GOT3 (cell line): ENCODE results near the gene KLF9.

Source experiments
- DNase-seq: peaks from one replicate; lab custom pipeline; 2025; ENCODE audit warnings: mixed read lengths; lab: John Stamatoyannopoulos, UW

The KLF9 gene

DNA sequence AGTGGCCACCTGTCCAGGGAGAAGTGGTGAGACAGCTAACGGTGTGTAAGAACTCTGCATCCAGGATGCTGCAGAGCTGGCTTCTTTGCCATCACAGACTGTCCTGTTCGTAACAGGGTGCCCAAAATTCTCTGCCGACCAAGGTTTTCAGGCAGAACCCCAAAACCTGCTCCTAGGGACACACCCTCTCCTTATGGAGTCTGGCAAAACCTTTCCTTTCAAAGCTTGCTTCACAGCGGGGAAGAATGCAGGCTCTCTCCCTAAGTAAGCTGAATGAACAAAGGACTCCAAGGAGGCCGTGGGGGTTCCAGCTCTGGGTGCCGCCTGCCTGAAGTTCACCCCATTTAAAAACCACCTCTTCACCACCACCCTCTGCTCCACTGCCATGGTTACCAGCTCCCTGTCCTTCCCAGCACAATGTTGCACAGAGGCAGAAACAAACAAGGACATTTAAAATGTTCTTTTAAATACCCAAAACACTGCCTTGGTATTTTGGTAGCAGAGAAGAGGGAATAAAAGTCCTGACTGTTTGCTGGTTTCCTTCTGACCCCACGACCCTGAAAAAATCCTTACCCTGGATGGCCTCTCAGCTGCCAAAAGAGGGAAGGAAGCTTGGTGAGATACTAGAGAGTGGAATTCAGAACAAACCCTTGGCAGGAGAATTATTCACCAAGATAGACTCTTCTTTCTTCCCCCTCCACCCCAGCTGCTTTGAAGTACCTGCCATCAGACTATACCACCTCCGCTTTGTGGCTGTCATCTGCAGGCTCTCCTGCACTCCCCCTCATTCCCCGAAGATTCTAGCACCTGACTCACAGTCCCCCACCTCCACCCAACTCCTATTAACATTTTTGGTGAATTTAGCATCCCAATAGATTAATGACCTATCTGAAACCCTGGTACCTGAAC is 7.1 kb upstream of the KLF9 start:
- no peak for DNase-seq

GRCh38 chr9:70420441-70421271 is 6.2 kb upstream of the KLF9 start:
- DNase-seq = no peak

DNA sequence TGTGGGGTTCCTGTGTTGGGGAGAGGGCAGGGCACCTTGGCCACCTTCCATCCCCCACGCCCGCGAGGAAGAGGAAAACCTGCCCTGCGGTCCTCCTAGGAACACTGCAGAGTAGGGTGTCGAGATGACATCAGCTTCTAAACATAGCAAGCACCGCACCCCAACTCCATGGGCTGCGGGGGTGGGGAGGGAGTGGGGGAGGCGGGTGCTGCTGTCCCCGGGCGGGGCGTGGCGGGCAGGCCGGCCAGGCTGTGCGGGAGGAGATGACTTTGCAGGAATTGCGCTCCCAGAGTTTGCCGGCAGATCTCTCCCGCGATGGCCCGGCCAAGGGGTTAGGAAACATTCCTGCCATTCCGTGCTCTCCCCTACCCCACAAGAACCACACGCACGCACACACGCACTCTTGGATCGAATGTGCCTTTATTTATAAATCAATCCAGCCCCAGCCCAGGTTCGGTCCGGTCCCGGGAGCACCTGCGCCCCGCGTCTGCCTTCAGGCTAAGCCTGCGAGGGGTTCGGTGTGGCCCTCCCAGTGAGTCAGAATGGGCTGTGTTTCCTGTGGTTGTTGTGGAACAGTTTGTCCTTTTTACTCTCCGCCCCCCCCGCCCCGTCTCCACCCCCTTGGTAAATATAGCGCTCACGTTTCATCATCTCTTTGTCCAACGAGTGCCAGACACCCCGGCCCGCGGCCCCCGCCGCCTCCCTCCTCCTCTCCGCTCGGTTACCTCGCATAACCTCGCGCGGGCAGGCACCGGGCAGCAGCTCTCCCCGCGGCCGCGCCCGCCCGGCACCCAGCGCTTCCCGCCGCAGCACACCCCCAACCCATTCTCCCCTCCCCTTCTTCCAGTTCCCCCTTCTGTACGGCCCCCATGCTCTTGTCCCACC is 5.3 kb upstream of the KLF9 start:
- DNase-seq = peak; percentile 74

- DNase-seq = peak; percentile 63
Observed at GRCh38 chr9:70418822-70419555, 4.5 kb upstream of the KLF9 start.

- DNase-seq = no peak
Observed at GRCh38 chr9:70415476-70415875, 1.0 kb upstream of the KLF9 start.

DNA sequence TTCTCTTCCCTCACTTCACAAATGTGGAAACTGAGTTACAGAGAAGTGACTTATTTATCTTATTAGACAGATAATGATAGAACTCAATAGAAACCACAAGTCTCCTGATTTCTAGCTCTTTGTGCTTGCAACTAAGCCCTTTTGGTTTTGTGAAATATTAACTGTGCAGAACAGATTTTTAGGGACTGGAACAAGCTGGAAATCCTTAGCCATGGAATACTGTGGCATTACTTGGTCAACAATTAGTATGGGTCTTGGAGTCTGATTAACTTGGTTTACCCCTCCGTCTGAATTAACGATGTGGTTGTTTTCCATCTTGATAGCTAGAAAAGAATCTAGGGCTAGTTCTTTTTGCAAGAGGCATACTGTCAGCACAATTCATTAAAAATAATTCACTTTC is 584 bp upstream of the KLF9 start:
- no peak for DNase-seq

DNA sequence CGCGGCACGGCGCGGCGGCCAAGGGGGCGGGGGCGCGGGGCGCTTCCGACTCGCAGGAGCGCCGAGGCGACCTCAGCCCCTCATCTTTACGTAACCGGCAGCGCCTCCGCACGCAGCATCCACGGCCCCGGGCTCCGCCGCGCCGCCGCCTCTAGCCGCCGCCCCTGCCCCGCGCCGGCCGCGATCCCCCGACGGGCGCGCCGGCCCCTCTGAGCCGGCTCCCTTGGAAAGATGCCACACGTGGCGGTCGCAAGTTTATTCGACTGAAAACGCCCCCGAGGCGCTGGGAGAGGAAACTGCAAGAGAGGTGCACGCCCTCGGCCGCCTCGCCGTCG is 1.0 kb downstream of the KLF9 start:
- DNase-seq = no peak

GRCh38 chr9:70412832-70413463 is 1.5 kb downstream of the KLF9 start:
- no peak for DNase-seq

GRCh38 chr9:70411930-70412831 is 2.3 kb downstream of the KLF9 start:
- no peak for DNase-seq

DNA sequence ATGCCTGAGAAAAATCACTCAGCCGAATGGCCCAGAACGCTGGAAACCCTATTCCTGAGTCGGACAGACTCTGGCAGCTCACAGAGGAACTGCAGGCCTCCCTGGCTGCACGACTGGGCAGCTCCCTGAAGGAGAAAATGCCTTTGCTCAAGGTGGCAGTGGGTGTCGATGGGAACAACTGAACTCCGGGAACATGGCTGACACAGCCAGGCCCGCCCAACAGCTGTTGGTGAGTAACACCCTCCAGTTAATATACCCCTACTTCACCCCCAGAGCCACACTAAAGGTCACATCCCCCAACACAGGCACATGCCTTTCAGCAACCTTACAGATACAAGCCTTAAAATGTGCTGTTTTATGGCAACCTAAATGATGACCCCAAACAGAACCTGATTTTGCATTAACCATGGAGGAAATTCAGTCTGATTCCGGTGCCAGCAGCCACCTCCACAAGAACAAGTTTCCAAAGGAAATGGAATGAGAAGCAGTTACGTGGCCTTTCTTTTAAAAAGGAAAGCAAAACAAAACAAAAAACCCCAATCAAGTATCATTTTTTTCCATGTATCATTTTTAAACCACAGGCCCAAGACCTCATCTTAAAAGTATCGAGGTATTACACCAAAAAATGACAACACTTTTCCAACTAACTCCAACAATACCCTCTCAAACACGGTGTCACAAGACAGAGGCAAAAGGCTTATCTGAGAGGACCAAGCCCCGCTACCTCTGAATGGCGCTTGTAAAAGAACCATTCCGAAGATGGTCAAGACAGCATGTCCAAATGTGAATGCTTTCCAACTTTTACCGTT is 3.1 kb downstream of the KLF9 start:
- no peak for DNase-seq

DNA sequence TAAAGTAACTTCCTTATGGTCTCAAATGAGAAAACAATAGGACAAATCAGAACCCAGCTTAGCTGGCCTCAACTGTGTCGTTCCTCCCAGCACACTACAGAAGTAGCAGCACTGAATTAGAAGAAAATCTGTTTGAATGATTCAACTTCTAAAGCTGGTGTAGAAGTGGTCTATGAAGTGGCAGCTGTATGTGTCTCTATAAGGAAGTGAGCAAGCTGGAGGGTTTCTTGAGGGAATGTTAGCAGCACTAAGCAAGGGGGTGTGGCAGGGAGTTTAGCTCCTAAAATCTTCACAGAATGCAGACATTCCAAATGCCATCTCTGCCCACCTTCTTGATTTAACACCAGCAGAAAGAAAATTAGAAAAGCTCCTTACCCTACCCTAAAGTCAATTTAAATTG is 4.1 kb downstream of the KLF9 start:
- DNase-seq = no peak

DNA sequence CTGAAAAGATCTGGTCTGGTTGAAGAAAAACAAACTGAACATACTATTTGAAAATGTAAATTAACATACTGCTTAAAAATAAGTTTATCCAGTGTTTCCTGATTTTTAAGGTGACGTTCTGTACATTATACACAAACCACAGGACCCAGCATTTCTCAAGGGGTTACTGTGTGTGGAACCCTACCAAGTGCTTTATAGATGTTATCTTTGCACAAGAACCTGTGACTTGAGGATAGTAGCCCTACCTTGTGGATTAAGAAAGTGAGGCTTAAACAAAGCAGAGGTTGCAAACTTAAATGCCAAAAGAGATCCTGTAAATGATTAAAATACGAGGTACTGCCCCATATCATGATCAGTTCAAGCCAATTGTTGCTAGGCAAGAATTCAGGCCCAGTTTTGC is 4.7 kb downstream of the KLF9 start:
- DNase-seq = no peak

- DNase-seq = no peak
Observed at GRCh38 chr9:70409280-70409679, 5.2 kb downstream of the KLF9 start.

DNA sequence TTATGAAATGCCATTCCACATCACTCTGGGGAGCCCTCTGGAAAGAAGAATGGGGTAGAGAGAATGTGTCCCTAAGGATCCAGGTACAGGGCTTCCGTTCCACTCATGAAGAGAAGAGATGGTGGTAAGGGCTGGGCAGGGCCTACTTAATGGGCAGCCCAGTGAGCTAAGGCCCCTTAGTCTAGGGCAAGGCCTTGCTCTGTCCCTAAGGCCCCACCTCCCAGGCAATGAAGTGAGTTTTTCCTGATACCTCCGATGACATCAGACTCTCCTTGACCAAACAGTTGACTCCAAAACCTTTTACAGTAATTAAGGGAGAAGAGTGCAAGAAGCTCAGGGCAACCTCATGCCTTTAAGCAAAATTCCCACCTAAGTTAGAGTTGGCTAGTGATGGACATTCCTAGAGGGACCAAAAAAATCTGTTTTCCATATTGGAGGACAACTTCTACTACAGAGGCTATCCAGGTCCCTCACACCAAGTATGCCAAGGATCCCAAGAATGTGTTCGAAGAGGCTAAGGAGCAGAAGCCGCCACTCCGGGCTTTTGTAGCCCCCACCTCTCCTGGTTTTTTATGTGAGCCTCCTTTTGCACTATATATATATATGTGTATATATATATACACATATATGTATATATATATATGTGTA is 5.9 kb downstream of the KLF9 start:
- DNase-seq = no peak

GRCh38 chr9:70407081-70407503 is 7.4 kb downstream of the KLF9 start:
- DNase-seq = no peak

- DNase-seq = no peak
Observed at GRCh38 chr9:70406434-70406862, 8.0 kb downstream of the KLF9 start.

DNA sequence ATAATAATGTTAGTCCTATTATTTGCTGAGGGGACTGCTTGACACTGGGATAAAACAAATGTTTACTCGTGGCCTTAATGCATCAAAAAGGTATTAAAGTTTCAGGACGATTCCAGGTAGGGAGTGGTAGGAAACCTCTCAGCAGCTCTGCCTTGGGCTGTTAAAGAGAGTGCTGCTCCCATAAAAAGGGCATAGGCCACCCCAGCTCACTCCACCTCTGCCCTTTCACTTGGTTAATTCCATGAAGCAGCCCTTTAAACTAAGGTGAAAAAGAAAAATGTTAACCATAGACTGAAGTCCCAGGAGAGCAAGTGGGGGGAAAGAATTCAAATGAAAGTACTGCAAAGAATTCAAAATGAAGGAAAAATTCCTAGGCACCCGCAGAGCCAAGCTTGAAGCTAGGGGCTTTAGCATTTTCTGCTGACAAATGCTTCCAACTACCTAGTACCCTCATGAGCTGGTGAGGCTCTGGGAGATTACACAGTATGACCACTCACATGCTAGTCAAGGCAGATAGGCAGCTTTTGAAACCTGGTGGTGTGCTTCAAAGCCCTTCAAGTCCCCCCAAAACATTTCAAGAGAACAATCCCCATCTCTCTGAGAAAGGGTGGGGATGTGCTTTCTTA is 8.5 kb downstream of the KLF9 start:
- no peak for DNase-seq

DNA sequence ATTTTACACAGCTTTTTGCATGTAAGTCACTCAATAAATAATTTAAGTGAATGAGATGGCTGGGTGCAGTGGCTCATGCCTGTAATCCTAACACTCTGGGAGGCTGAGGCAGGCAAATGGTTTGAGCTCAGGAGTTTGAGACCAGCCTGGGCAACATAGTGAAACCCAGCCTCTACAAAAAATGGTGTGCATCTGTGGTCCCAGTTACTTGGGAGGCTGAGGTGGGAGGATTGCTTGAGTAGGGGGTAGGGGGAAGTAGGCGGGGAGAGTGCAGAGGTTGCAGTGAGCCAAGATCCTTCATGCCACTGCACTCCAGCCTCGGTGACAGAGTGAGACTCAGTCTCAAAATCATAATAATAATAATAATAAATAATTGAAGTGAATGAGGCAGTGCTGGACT is 10.2 kb downstream of the KLF9 start:
- no peak for DNase-seq
